ENCODE data around the gene RAB4B. TPM values are rescaled to one million over a fixed set of nuclear protein-coding genes. Genes with fewer than 3 reads are reported as not detected.
"Not testable (repeated sequence)": the region's sequence is repeated elsewhere in the genome, so short reads cannot be mapped to it uniquely, and the experiment has no call there.

The RAB4B gene
- total and polyA plus RNA-seq, 7 experiments from 2014 or later = 37.6 to 65.2 (median 53.0) TPM

GRCh38 chr19:40842012-40842411 is 64.0 kb downstream of the RAB4B start:
- CTCF ChIA-PET; ATAC-seq; intact Hi-C loops (cut with micrococcal nuclease); POLR2A ChIA-PET; H3K36me3 ChIP-seq (ENCODE audit: control insufficient read depth in 2 of 3, insufficient read depth in 3 of 3, low read length in 3 of 3); H3K4me3 ChIP-seq (ENCODE audit: low read length); H3K4me3 Mint-ChIP-seq; H3K27ac ChIP-seq (ENCODE audit: low read depth, low read length); H3K36me3 Mint-ChIP-seq; DNase-seq; H3K9me3 Mint-ChIP-seq; H3K27me3 ChIP-seq (ENCODE audit: control insufficient read depth in 2 of 2, insufficient read depth in 2 of 2, low read length in 2 of 2); H3K9me3 ChIP-seq (ENCODE audit: control insufficient read depth in 2 of 3, low read length in 3 of 3); H3K4me1 ChIP-seq (ENCODE audit: control insufficient read depth in 2 of 2, insufficient read depth in 2 of 2, low read length in 2 of 2): not testable (repeated sequence)
- Mint-ChIP-seq H3K27me3 (peaks cover 0 to 44% (median 2%) of the 10 kb centered on the region in 5 donors), H3K27ac (peak overlapping the region in 2 of 9 donors; percentile 8 to 57), H3K4me1 (peaks cover 14 to 26% (median 20%) of the 10 kb centered on the region in 7 donors)

- H3K9me3 Mint-ChIP-seq; H3K36me3 Mint-ChIP-seq; H3K36me3 ChIP-seq (ENCODE audit: control insufficient read depth in 2 of 3, insufficient read depth in 3 of 3, low read length in 3 of 3); H3K27me3 ChIP-seq (ENCODE audit: control insufficient read depth in 2 of 2, insufficient read depth in 2 of 2, low read length in 2 of 2); H3K4me1 ChIP-seq (ENCODE audit: control insufficient read depth in 2 of 2, insufficient read depth in 2 of 2, low read length in 2 of 2); H3K9me3 ChIP-seq (ENCODE audit: control insufficient read depth in 2 of 3, low read length in 3 of 3); CTCF ChIA-PET; intact Hi-C loops (cut with micrococcal nuclease): not testable (repeated sequence)
- peaks cover 14 to 37% (median 22%) of the 10 kb centered on the region in 7 donors for H3K4me1 Mint-ChIP-seq
- H3K27me3 Mint-ChIP-seq = peaks cover 0 to 54% (median 11%) of the 10 kb centered on the region in 5 donors
- Histone ChIP-seq H3K4me3 (ENCODE audit: low read length) (peak overlapping the region; percentile 47), H3K27ac (ENCODE audit: low read depth, low read length) (peak overlapping the region; percentile 34)
- ATAC-seq (peak; percentile 16), DNase-seq (peak in 2 of 9 donors; percentile 20 to 22)
- POLR2A ChIA-PET = interaction anchor here (1.0 kb wide), 1 partner anchor 16 kb away, joined by 4 read pairs; no protein-coding TSS in a partner anchor
- peak overlapping the region; percentile 77 to 98 (median 87) for H3K27ac Mint-ChIP-seq
- peak overlapping the region; percentile 63 to 87 (median 77) for H3K4me3 Mint-ChIP-seq
These were observed 65.1 kb downstream of the RAB4B start for GRCh38 chr19:40842997-40843652.

- H3K36me3 Mint-ChIP-seq; CTCF ChIA-PET; H3K9me3 Mint-ChIP-seq; H3K9me3 ChIP-seq (ENCODE audit: control insufficient read depth in 2 of 3, low read length in 3 of 3); H3K4me1 ChIP-seq (ENCODE audit: control insufficient read depth in 2 of 2, insufficient read depth in 2 of 2, low read length in 2 of 2); H3K36me3 ChIP-seq (ENCODE audit: control insufficient read depth in 2 of 3, insufficient read depth in 3 of 3, low read length in 3 of 3); H3K27me3 ChIP-seq (ENCODE audit: control insufficient read depth in 2 of 2, insufficient read depth in 2 of 2, low read length in 2 of 2): not testable (repeated sequence)
- peak overlapping the region; percentile 77 to 98 (median 87) for H3K27ac Mint-ChIP-seq
- POLR2A ChIA-PET = interaction anchor here (1.0 kb wide), 1 partner anchor 17 kb away, joined by 4 read pairs; no protein-coding TSS in a partner anchor
- Histone ChIP-seq H3K4me3 (ENCODE audit: low read length) (peak overlapping the region; percentile 47), H3K27ac (ENCODE audit: low read depth, low read length) (peak overlapping the region; percentile 66)
- peaks cover 15 to 43% (median 25%) of the 10 kb centered on the region in 7 donors for H3K4me1 Mint-ChIP-seq
- DNase-seq (peak; percentile 54 to 90 (median 80)), ATAC-seq (peak; percentile 96)
- peaks cover 0 to 53% (median 12%) of the 10 kb centered on the region in 5 donors for H3K27me3 Mint-ChIP-seq
- peak overlapping the region; percentile 63 to 87 (median 77) for H3K4me3 Mint-ChIP-seq
- intact Hi-C loops (cut with micrococcal nuclease) = loop anchor here in 1 of 2 donors (1.0 kb wide), 1 partner anchor 32 kb away; no protein-coding TSS in a partner anchor
These were observed 65.6 kb downstream of the RAB4B start for GRCh38 chr19:40843653-40844052.

Other genes starting within 250 kb of the RAB4B start
- 100 to 1,000 TPM in 4 of 5 experiments, 10 to 100 TPM in 1; 98.4 to 218 (median 139) TPM for gene SHKBP1, start 201.4 kb upstream of the RAB4B start, total RNA-seq
- gene SHKBP1, start 201.4 kb upstream of the RAB4B start, polyA plus RNA-seq = 100 to 1,000 TPM in 1 of 2 donors, 10 to 100 TPM in 1; 92.8 to 140 TPM
- gene LTBP4, start 176.9 kb upstream of the RAB4B start, total RNA-seq = 100 to 1,000 TPM in 4 of 5 experiments, 10 to 100 TPM in 1; 62.4 to 116 (median 111) TPM
- 10 to 100 TPM; 21.8 to 41.4 TPM for gene LTBP4, start 176.9 kb upstream of the RAB4B start, polyA plus RNA-seq
- 10 to 100 TPM in 3 of 5 experiments, 1 to 10 TPM in 2; 9.0 to 28.6 (median 11.2) TPM for gene NUMBL, start 87.6 kb upstream of the RAB4B start, total RNA-seq
- gene NUMBL, start 87.6 kb upstream of the RAB4B start, polyA plus RNA-seq = 1 to 10 TPM in 1 of 2 donors, under 1 TPM in 1; 0.28 to 1.4 TPM
- 10 to 100 TPM; 26.2 to 48.3 (median 43.8) TPM for gene COQ8B, start 61.4 kb upstream of the RAB4B start, total RNA-seq
- 10 to 100 TPM; 14.4 to 21.9 TPM for gene COQ8B, start 61.4 kb upstream of the RAB4B start, polyA plus RNA-seq
- gene ITPKC, start 61.1 kb upstream of the RAB4B start, total RNA-seq = 1 to 10 TPM; 4.9 to 9.0 (median 7.3) TPM
- 1 to 10 TPM; 3.0 to 6.5 TPM for gene ITPKC, start 61.1 kb upstream of the RAB4B start, polyA plus RNA-seq
- gene ACTMAP, start 27.8 kb upstream of the RAB4B start, total RNA-seq = 10 to 100 TPM in 1 of 5 experiments, 1 to 10 TPM in 4; 5.5 to 13.7 (median 7.8) TPM
- gene ACTMAP, start 27.8 kb upstream of the RAB4B start, polyA plus RNA-seq = 1 to 10 TPM; 3.2 to 3.6 TPM
- 100 to 1,000 TPM in 1 of 5 experiments, 10 to 100 TPM in 4; 64.1 to 166 (median 72.7) TPM for gene SNRPA, start 27.0 kb upstream of the RAB4B start, total RNA-seq
- gene SNRPA, start 27.0 kb upstream of the RAB4B start, polyA plus RNA-seq = 10 to 100 TPM; 44.1 to 57.2 TPM
- gene MIA, start 2.7 kb upstream of the RAB4B start, total RNA-seq = 1 to 10 TPM in 2 of 5 experiments, not detected in 3; 4.9 to 7.2 TPM
- gene MIA, start 2.7 kb upstream of the RAB4B start, polyA plus RNA-seq = not detected
- gene EGLN2, start 20.9 kb downstream of the RAB4B start, total RNA-seq = 100 to 1,000 TPM; 122 to 239 (median 157) TPM
- 100 to 1,000 TPM; 154 to 254 TPM for gene EGLN2, start 20.9 kb downstream of the RAB4B start, polyA plus RNA-seq
- gene CYP2A6, start 72.2 kb downstream of the RAB4B start, total RNA-seq = under 1 TPM in 3 of 5 experiments, not detected in 2; 0.19 to 0.43 (median 0.27) TPM
- not detected for gene CYP2A6, start 72.2 kb downstream of the RAB4B start, polyA plus RNA-seq
- not detected for gene CYP2A7, start 104.0 kb downstream of the RAB4B start, total RNA-seq
- gene CYP2A7, start 104.0 kb downstream of the RAB4B start, polyA plus RNA-seq = not detected
- not detected for gene CYP2B6, start 213.0 kb downstream of the RAB4B start, total RNA-seq
- not detected for gene CYP2B6, start 213.0 kb downstream of the RAB4B start, polyA plus RNA-seq

Data from naive thymus-derived CD4-positive, alpha-beta T cell (primary cell).